BJ (cell line): ENCODE measurements around the gene ULK2. TPM values are rescaled to one million over a fixed set of nuclear protein-coding genes. Genes with fewer than 3 reads are reported as not detected.

Source experiments
- CTCF ChIA-PET: fragments of 350-600 bp; formaldehyde crosslinking; extraction: SDS; loops from one replicate; lab custom pipeline; 2021; ENCODE audit warnings: antibody characterized with exemption, inconsistent platforms; lab: Yijun Ruan, JAX
- POLR2A ChIA-PET: fragments of 300-600 bp; sonication (Branson Sonifier 250); formaldehyde crosslinking; extraction: SDS; loops from one replicate; lab custom pipeline; 2021; ENCODE audit warnings: antibody characterized with exemption; lab: Charles Lee
- DNase-seq: peaks from one replicate; pipeline ENCODE4 v3.0.0-alpha.2; 2011; ENCODE audit warnings: low read depth
- H3K27me3 ChIP-seq: 2 replicates; pipeline ENCODE4 v1.6.0; 2011; ENCODE audit warnings: low read length; ENCODE audit not compliant: control insufficient read depth, insufficient read depth
- H3K36me3 ChIP-seq: 2 replicates; pipeline ENCODE4 v1.5.1; 2011; ENCODE audit warnings: low read length; ENCODE audit not compliant: control insufficient read depth, insufficient read depth
- H3K4me3 ChIP-seq: 2 replicates; pipeline ENCODE4 v1.5.1; 2011; ENCODE audit warnings: low read depth, mild to moderate bottlenecking, control low read depth, low read length
- CTCF ChIP-seq: IDR thresholded peaks from 2 replicates; pipeline ENCODE4 v1.5.1; 2011; ENCODE audit warnings: low read depth, mild to moderate bottlenecking, control low read depth, inconsistent platforms, low read length, moderate library complexity; ENCODE audit not compliant: insufficient read depth
- polyA plus RNA-seq: library from polyadenylated mRNA; depleted of rRNA; stranded (reverse); fragments of >200 nt; gene quantifications from 2 replicates; pipeline ENCODE4 v1.2.3, GENCODE V29; 2011

The ULK2 gene
- polyA plus RNA-seq, 1 experiment = 38.2 TPM

- H3K4me3 ChIP-seq = no peak overlapping the region
- H3K36me3 ChIP-seq = no peaks in the 10 kb centered on the region
- TF ChIP-seq CTCF = no peak
- ChIA-PET CTCF (interaction anchor here (4.0 kb wide), 1 partner anchor 18 kb away, joined by 34 read pairs; no protein-coding TSS in a partner anchor), POLR2A (no interaction called here)
- no peak for DNase-seq
- H3K27me3 ChIP-seq = peaks cover 7% of the 10 kb centered on the region; the same call in 1 of the 2 replicates
Measured at GRCh38 chr17:19746517-19746916, 121.2 kb downstream of the ULK2 start.

- TF ChIP-seq CTCF = peak; percentile 95
- Histone ChIP-seq H3K4me3 (peak overlapping the region; percentile 21), H3K36me3 (no peaks in the 10 kb centered on the region), H3K27me3 (peaks cover 7% of the 10 kb centered on the region; the same call in 1 of the 2 replicates)
- POLR2A ChIA-PET = interaction anchor here (0.6 kb wide), 1 partner anchor 219 kb away, joined by 3 read pairs; no protein-coding TSS in a partner anchor
- no peak for DNase-seq
- CTCF ChIA-PET = interaction anchor here (0.7 to 4.6 kb wide), 17 partner anchors 10 to 404 kb away, joined by 3 to 34 read pairs (median 4); partner anchors contain the start of genes AKAP10, ALDH3A2 and B9D1
Measured at GRCh38 chr17:19744922-19745757, 122.6 kb downstream of the ULK2 start.

- DNase-seq = no peak
- H3K4me3 ChIP-seq = peak overlapping the region; percentile 21
- no peak for TF ChIP-seq CTCF
- CTCF ChIA-PET = interaction anchor here (0.7 to 4.6 kb wide), 14 partner anchors 10 to 403 kb away, joined by 3 to 34 read pairs (median 4); partner anchors contain the start of genes ALDH3A2 and B9D1
- H3K36me3 ChIP-seq = no peaks in the 10 kb centered on the region
- POLR2A ChIA-PET = no interaction called here
- H3K27me3 ChIP-seq = peaks cover 7% of the 10 kb centered on the region; the same call in 1 of the 2 replicates
Measured at GRCh38 chr17:19744492-19744891, 123.2 kb downstream of the ULK2 start.

GRCh38 chr17:19743101-19744100 lies 124.3 kb downstream of the ULK2 start:
- ChIA-PET CTCF (interaction anchor here (0.7 to 4.6 kb wide), 8 partner anchors 11 to 381 kb away, joined by 4 to 34 read pairs (median 7); partner anchors contain the start of genes ALDH3A2 and B9D1), POLR2A (no interaction called here)
- no peak overlapping the region for H3K4me3 ChIP-seq
- peaks cover 3% of the 10 kb centered on the region; the same call in 1 of the 2 replicates for H3K27me3 ChIP-seq
- H3K36me3 ChIP-seq = no peaks in the 10 kb centered on the region
- no peak for TF ChIP-seq CTCF
- no peak for DNase-seq
